ENCODE data around the gene SP110. TPM values are rescaled to one million over a fixed set of nuclear protein-coding genes. Genes with fewer than 3 reads are reported as not detected.
"Not testable (repeated sequence)": the region's sequence is repeated elsewhere in the genome, so short reads cannot be mapped to it uniquely, and the experiment has no call there.

Gene SP110
- total RNA-seq, 2 experiments from 2014 or later: 168 to 188 TPM

DNA sequence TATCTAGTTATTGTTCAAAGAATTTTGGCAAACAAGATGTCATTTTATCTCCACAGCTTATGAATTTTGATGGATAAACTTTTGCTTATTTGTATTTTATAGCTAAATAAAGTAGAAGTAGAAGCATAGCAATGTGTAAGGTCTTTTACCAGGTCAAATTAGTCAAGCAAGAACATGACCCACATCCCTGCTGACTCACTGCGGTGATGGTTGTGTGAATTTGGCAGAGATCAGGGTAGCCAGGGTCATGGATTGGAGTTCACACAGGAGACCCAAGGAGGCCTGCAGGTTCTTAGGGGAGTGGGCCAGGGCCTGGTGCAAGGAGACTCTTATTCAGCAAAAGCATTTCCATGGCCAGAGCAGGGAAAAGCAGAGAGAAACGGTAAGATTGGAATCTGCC lies 24.4 kb upstream of the SP110 start:
- Mint-ChIP-seq H3K4me3 (no peak overlapping the region), H3K9me3 (peaks cover 4% of the 10 kb centered on the region), H3K36me3 (ENCODE audit: low read depth) (peaks cover 33% of the 10 kb centered on the region), H3K27ac (no peak overlapping the region), H3K4me1 (peaks cover 2% of the 10 kb centered on the region), H3K27me3 (peaks cover 10% of the 10 kb centered on the region)
- DNase-seq: no peak
- ChIA-PET CTCF (interaction anchor here (0.6 kb wide), 1 partner anchor 14 kb away, joined by 3 read pairs; no protein-coding TSS in a partner anchor), POLR2A (no interaction called here)

DNA sequence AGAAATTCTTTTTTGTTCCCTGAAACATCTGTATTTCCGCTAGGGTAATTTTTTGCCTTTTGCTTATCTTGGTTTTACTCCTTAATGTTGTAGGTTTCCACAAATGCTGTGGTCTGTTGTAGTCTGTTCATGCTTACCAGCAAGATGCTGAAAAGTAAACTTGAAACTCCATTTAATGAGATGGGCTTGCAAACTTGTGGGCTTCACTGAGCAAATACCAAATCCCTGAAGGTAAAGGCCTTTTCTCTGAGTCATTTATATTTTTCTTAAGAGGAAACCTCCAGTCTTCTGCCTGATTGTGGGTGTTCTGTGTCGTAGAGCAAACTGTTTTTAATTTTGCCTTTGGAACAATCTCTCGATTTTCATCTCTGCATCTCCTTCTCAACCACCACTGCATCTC lies 15.1 kb upstream of the SP110 start:
- ChIA-PET CTCF (no interaction called here), POLR2A (no interaction called here)
- DNase-seq: no peak
- H3K4me3 Mint-ChIP-seq: no peak overlapping the region
- peaks cover 34% of the 10 kb centered on the region for H3K4me1 Mint-ChIP-seq
- no peaks in the 10 kb centered on the region for H3K27me3 Mint-ChIP-seq
- peaks cover 68% of the 10 kb centered on the region for H3K36me3 Mint-ChIP-seq (ENCODE audit: low read depth)
- H3K9me3 Mint-ChIP-seq: peaks cover 19% of the 10 kb centered on the region
- no peak overlapping the region for H3K27ac Mint-ChIP-seq

DNA sequence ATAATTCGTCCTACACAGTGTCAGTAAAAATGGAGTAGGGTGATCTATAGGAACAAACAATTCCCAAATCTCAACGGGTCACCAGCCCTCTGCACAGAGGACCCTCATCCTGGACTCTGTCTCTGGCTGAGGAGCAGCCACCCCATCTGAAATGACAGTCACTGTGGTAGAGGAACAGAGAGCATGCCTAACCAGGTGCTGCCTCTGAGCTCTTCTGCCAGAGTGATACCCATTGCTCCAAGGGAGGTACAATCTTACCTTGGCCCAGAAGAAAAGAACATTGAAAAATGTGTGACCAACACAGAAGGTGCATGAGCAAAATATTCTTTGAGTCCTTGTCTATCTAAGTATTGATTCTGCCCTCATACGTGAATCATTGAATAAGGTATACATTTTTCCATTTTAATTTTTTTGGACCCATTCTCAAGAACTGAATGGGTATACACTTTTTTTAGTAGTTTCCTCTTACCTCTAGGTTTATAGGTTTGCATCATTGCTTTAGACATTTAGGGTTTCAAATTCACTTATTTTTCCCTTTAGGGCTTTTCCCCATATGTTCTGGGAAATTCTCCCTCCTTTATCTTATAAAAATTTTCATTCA lies 14.4 kb upstream of the SP110 start:
- ChIA-PET POLR2A (no interaction called here), CTCF (interaction anchor here (0.5 to 2.3 kb wide), 2 partner anchors 21 to 281 kb away, joined by 3 to 6 read pairs; no protein-coding TSS in a partner anchor)
- Mint-ChIP-seq H3K4me1 (peaks cover 37% of the 10 kb centered on the region), H3K9me3 (peaks cover 21% of the 10 kb centered on the region), H3K4me3 (no peak overlapping the region), H3K27me3 (no peaks in the 10 kb centered on the region), H3K36me3 (ENCODE audit: low read depth) (peaks cover 67% of the 10 kb centered on the region), H3K27ac (no peak overlapping the region)
- DNase-seq: no peak

- DNase-seq: no peak
- no peaks in the 10 kb centered on the region for H3K27me3 Mint-ChIP-seq
- peaks cover 21% of the 10 kb centered on the region for H3K9me3 Mint-ChIP-seq
- H3K36me3 Mint-ChIP-seq (ENCODE audit: low read depth): peaks cover 51% of the 10 kb centered on the region
- CTCF ChIA-PET: interaction anchor here (0.9 kb wide), 1 partner anchor 14 kb away, joined by 3 read pairs; no protein-coding TSS in a partner anchor
- H3K27ac Mint-ChIP-seq: peak overlapping the region; percentile 17
- peaks cover 59% of the 10 kb centered on the region for H3K4me1 Mint-ChIP-seq
- H3K4me3 Mint-ChIP-seq: no peak overlapping the region
- POLR2A ChIA-PET: no interaction called here
These were observed 11.5 kb upstream of the SP110 start for GRCh38 chr2:230231251-230231650.

- H3K4me3 Mint-ChIP-seq: no peak overlapping the region
- DNase-seq: no peak
- peaks cover 47% of the 10 kb centered on the region for H3K36me3 Mint-ChIP-seq (ENCODE audit: low read depth)
- CTCF ChIA-PET: no interaction called here
- H3K4me1 Mint-ChIP-seq: peaks cover 63% of the 10 kb centered on the region
- POLR2A ChIA-PET: interaction anchor here (0.9 kb wide), 1 partner anchor 96 kb away, joined by 3 read pairs; the partner anchor contains the start of gene SP140L
- no peak overlapping the region for H3K27ac Mint-ChIP-seq
- peaks cover 21% of the 10 kb centered on the region for H3K9me3 Mint-ChIP-seq
- no peaks in the 10 kb centered on the region for H3K27me3 Mint-ChIP-seq
These were observed 10.9 kb upstream of the SP110 start for GRCh38 chr2:230230496-230231200.

- no peak overlapping the region for H3K4me3 Mint-ChIP-seq
- H3K36me3 Mint-ChIP-seq (ENCODE audit: low read depth): peaks cover 42% of the 10 kb centered on the region
- no peak overlapping the region for H3K27ac Mint-ChIP-seq
- no peak for DNase-seq
- CTCF ChIA-PET: no interaction called here
- H3K4me1 Mint-ChIP-seq: peaks cover 63% of the 10 kb centered on the region
- peaks cover 21% of the 10 kb centered on the region for H3K9me3 Mint-ChIP-seq
- no peaks in the 10 kb centered on the region for H3K27me3 Mint-ChIP-seq
- POLR2A ChIA-PET: interaction anchor here (0.9 kb wide), 1 partner anchor 97 kb away, joined by 3 read pairs; the partner anchor contains the start of gene SP140L
These were observed 10.3 kb upstream of the SP110 start for GRCh38 chr2:230230087-230230486.

GRCh38 chr2:230227216-230227615 lies 7.4 kb upstream of the SP110 start:
- Mint-ChIP-seq H3K4me1 (peaks cover 78% of the 10 kb centered on the region), H3K9me3 (peaks cover 20% of the 10 kb centered on the region), H3K4me3 (peak overlapping the region; percentile 77), H3K36me3 (ENCODE audit: low read depth) (peaks cover 39% of the 10 kb centered on the region), H3K27me3 (no peaks in the 10 kb centered on the region), H3K27ac (peak overlapping the region; percentile 60)
- ChIA-PET POLR2A (no interaction called here), CTCF (interaction anchor here (0.9 kb wide), 1 partner anchor 73 kb away, joined by 3 read pairs; no protein-coding TSS in a partner anchor)
- DNase-seq: no peak

DNA sequence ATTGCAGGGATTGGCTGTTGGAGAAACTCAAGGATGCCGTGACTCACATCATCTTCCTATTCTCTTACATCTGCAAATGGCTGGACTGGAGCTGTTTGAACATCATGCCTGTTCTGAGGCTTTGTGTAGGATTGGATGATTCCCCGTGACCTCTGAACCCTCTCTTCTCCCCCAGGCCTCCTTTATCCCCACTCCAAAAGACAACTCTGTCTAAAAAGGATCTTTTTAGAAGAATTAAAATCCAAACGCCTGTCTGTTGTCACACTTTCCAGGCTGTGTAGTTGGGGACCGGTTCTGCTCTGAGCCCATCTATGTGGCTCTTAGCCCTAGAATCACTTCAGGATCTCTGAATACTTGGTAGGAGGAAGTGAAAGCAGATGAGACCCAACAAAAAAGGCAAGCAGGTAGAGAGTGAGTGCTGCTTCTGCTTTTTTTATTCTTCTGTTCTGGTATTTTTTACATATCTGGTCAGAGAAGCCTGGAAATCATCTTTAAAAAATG lies 6.3 kb upstream of the SP110 start:
- peaks cover 30% of the 10 kb centered on the region for H3K36me3 Mint-ChIP-seq (ENCODE audit: low read depth)
- peak overlapping the region; percentile 80 for H3K4me3 Mint-ChIP-seq
- POLR2A ChIA-PET: interaction anchor here (0.5 to 0.7 kb wide), 2 partner anchors 11 to 42 kb away, joined by 3 to 5 read pairs; no protein-coding TSS in a partner anchor
- peaks cover 13% of the 10 kb centered on the region for H3K9me3 Mint-ChIP-seq
- H3K27ac Mint-ChIP-seq: peak overlapping the region; percentile 94
- CTCF ChIA-PET: interaction anchor here (0.9 to 2.4 kb wide), 3 partner anchors 19 to 248 kb away, joined by 3 to 8 read pairs (median 3); no protein-coding TSS in a partner anchor
- H3K4me1 Mint-ChIP-seq: peaks cover 79% of the 10 kb centered on the region
- no peaks in the 10 kb centered on the region for H3K27me3 Mint-ChIP-seq
- no peak for DNase-seq

DNA sequence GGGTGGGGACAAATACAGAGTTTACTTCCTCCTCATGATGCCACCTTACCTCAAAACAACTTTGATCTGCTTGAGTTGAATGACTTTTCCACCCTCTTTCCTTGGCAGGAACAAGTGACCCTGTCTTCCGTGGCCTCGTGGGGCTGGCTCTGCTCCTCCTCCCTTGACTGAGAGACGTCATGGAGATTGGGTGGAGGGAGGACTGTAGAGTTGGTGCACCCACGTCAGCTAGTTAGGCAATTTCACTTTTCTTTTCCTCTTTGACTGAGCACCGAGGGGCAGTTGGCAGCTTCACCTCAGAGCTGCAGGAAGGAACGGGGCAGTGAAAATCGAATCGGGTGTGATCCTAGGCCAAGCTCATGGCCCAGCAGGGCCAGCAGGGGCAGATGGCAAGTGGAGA lies 5.7 kb upstream of the SP110 start, which contains the start of gene SP140:
TSS of gene SP140 (plus strand) at position 251 of the 400 bp plus-strand sequence. CDS start at position 360, 109 bp downstream.
- peak; percentile 82 for DNase-seq
- H3K4me3 Mint-ChIP-seq: peak within 1 kb of the TSS; percentile 80
- CTCF ChIA-PET: interaction anchor here (0.6 to 2.4 kb wide), 3 partner anchors 19 to 249 kb away, joined by 3 to 8 read pairs (median 4); no protein-coding TSS in a partner anchor
- POLR2A ChIA-PET: interaction anchor here (0.7 kb wide), 1 partner anchor 43 kb away, joined by 3 read pairs; no protein-coding TSS in a partner anchor
- peaks cover 75% of the 10 kb centered on the region for H3K4me1 Mint-ChIP-seq
- H3K27ac Mint-ChIP-seq: peak within 1 kb of the TSS; percentile 94
- H3K36me3 Mint-ChIP-seq (ENCODE audit: low read depth): peaks cover 24% of the 10 kb centered on the region
- peaks cover 7% of the 10 kb centered on the region for H3K9me3 Mint-ChIP-seq
- H3K27me3 Mint-ChIP-seq: no peaks in the 10 kb centered on the region

DNA sequence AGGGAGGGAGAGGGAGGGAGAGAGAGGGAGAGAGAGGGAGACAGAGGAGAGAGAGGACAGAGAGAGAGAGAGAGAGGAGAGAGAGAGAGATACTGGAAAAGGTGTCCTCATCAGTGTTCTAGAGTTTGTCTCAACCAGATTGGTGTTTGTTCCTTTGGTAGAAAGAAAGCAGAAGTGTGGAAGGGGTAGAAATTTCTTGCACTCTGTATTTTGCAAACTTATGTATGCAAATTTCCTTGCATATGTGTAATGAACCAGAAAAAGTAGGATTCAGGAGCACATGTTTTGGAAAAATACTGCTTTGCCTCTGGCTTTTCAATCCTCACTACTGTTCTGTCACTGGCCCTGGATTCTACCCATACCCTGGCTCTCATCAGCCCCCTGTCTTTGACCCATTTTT lies 4.7 kb upstream of the SP110 start:
- CTCF ChIA-PET: interaction anchor here (0.6 to 2.4 kb wide), 2 partner anchors 18 to 85 kb away, joined by 3 to 8 read pairs; no protein-coding TSS in a partner anchor
- Mint-ChIP-seq H3K4me3 (peak overlapping the region; percentile 80), H3K27ac (peak overlapping the region; percentile 94), H3K27me3 (no peaks in the 10 kb centered on the region), H3K4me1 (peaks cover 75% of the 10 kb centered on the region), H3K36me3 (ENCODE audit: low read depth) (peaks cover 19% of the 10 kb centered on the region), H3K9me3 (no peaks in the 10 kb centered on the region)
- no peak for DNase-seq
- POLR2A ChIA-PET: no interaction called here

DNA sequence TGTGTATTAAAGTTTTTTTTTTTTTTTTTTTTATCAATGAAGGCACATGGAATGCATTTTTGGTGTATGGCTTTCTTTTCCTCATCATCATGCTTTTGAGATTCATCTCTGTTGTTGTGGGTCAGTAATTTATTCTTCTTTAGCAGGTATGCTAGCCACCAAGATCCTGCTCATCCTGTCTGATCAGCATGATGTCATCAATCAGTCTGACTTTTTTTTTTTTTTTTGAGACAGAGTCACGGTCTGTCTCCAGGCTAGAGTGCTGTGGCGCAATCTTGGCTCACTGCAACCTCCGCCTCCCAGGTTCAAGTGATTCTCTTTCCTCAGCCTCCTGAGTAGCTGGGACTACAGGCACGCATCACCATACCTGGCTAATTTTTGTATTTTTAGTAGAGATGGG lies 3.0 kb upstream of the SP110 start:
- H3K9me3 Mint-ChIP-seq, H3K4me3 Mint-ChIP-seq, H3K27ac Mint-ChIP-seq, DNase-seq, H3K27me3 Mint-ChIP-seq, POLR2A ChIA-PET: not testable (repeated sequence)
- Mint-ChIP-seq H3K36me3 (ENCODE audit: low read depth) (peaks cover 24% of the 10 kb centered on the region), H3K4me1 (peaks cover 69% of the 10 kb centered on the region)
- CTCF ChIA-PET: interaction anchor here (1.3 kb wide), 1 partner anchor 58 kb away, joined by 4 read pairs; no protein-coding TSS in a partner anchor

DNA sequence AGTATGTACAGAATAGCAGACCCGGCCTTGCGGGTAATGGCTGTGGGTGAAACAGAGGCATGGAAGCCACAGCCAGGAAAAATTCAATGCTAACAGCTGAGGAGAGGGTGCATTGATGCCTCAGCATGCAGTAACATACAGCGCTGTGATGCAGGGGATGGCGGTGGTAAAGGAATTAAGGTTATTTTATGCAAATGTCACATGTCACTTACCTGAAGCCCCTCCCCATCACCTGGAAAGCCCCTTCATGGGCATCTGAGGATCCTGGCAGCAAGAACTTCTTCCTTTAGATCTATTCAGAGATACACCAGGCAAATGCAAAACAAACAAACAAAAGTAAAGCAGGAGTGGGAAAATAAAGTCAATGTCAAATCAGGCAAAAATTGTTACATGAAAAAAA lies 1.7 kb upstream of the SP110 start:
- H3K4me3 Mint-ChIP-seq: no peak overlapping the region
- H3K27ac Mint-ChIP-seq: peak overlapping the region; percentile 46
- H3K36me3 Mint-ChIP-seq (ENCODE audit: low read depth): peaks cover 33% of the 10 kb centered on the region
- DNase-seq: no peak
- CTCF ChIA-PET: interaction anchor here (0.6 to 1.3 kb wide), 5 partner anchors 14 to 766 kb away, joined by 3 to 6 read pairs (median 4); no protein-coding TSS in a partner anchor
- H3K9me3 Mint-ChIP-seq: no peaks in the 10 kb centered on the region
- peaks cover 74% of the 10 kb centered on the region for H3K4me1 Mint-ChIP-seq
- POLR2A ChIA-PET: no interaction called here
- no peaks in the 10 kb centered on the region for H3K27me3 Mint-ChIP-seq

Data from activated CD4-positive, alpha-beta T cell treated with anti-CD3 and anti-CD28 coated beads, Interleukin-2, amount 10 ng/mL, durations not matched to agents 7 days and 5 days (primary cell).